NCI-H128 (cell line): Measurements from ENCODE around the gene FPGT.
"Not testable (repeated sequence)": the region's sequence is repeated elsewhere in the genome, so short reads cannot be mapped to it uniquely, and the experiment has no call there.

Experiments
- DNase-seq: peaks from one replicate; lab custom pipeline; 2025; ENCODE audit not compliant: unreplicated experiment; lab: John Stamatoyannopoulos, UW

Gene FPGT

GRCh38 chr1:74197657-74198552, at the start of gene FPGT, which contains the start of gene LRRIQ3:
FPGT (plus strand) TSS chr1:74198242; CDS start chr1:74198279, 37 bp downstream.
LRRIQ3 (minus strand) TSS chr1:74198176; CDS start chr1:74183684, 14,492 bp downstream.
- peak; percentile 82 for DNase-seq

GRCh38 chr1:74160046-74160445, 38.0 kb upstream of the FPGT start:
- DNase-seq: no peak

DNA sequence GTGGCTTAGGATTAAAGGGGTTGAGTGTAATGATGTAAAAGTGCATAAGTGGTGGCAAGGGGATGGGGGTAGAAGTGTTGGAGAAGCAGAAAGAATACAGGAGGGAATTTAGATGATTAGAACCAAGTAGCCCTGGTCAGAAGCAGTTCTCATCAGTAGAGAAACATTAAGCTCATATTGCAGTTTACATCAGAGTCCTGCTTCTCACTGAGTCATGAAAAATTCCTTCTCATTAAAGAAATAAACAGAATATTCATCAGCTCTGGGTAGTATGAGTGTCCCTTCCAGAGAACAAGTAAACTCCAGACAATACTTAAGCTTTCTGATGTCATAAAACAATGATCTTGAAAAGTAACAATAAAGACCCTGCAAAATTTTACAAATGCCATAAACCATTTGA, 36.5 kb upstream of the FPGT start:
- DNase-seq: no peak

GRCh38 chr1:74162333-74162732, 35.7 kb upstream of the FPGT start:
- no peak for DNase-seq

DNA sequence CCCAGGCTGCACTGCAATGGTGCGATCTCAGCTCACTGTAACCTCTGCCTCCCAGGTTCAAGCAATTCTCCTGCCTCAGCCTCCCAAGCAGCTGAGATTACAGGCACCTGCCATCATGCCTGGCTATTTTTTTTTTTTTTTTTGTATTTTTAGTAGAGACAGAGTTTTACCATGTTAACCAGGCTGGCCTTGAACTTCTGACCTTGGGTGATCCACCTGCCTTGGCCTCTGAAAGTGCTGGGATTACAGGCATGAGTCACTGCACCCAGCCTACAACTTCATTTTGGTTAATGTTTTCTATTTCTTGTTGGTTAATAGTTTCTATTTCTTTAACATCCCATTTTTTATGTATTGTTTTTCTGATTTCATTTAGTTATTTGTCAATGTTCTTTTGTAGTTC, 23.6 kb upstream of the FPGT start:
- not testable (repeated sequence) for DNase-seq

DNA sequence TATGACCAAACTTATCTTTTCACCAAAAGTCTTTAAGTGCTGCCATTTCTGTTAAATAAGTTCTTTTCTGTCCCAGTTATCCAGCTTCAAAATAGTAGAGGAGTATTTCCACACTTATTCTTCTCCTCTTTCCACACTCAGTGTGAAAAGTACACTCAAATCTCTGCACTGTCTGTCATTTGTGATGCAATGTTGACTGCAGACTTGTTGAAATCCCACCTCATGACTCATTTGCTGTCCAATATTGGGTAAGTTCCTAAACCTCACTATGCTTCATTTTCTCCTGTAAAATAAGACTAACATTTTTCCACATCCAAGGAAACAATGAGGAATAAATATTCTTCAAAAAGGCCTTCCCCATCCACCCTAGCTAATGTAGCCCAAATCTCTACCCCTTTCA, 17.6 kb upstream of the FPGT start:
- DNase-seq: no peak

DNA sequence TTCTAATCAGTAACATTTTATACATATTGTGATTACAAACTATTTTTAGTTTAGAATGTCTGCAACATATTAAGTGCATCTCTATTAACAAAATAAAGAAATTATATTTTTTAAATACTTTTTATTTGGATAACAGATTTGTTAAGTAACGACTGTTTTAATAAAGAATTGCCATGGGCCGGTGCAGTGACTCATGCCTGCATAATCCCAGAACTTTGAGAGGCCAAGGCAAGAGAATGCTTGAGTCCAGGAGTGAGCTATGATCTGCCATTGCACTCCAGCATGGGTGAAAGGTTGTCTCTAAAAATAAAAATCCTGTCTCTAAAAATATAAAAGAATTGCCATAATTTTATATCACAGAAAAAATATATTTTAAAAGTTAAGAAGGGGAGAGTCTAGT, 4.1 kb upstream of the FPGT start:
- no peak for DNase-seq

DNA sequence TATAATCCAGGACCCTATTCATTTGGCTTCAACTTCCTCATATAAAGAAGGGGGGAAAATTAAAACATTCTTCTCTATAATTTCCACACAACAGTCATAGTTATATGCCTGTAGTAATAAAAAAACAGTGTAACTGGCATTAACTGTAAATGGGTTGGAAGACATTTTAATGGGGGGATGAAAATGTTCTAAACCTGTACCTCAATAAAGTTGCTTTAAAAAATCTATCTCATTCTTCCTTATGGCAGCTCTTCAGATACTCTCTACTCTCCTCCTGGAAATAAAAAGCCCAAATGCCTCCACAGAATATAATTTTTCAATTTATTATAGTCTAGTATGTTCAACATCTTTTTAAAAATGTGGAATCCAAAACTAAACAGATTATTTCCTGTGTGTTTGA, 2.7 kb upstream of the FPGT start:
- no peak for DNase-seq

GRCh38 chr1:74197255-74197654, 787 bp upstream of the FPGT start:
- no peak for DNase-seq

- no peak for DNase-seq
These were observed 1.5 kb downstream of the FPGT start for GRCh38 chr1:74199504-74199903.

- no peak for DNase-seq
These were observed 7.2 kb downstream of the FPGT start for GRCh38 chr1:74205266-74205665.

DNA sequence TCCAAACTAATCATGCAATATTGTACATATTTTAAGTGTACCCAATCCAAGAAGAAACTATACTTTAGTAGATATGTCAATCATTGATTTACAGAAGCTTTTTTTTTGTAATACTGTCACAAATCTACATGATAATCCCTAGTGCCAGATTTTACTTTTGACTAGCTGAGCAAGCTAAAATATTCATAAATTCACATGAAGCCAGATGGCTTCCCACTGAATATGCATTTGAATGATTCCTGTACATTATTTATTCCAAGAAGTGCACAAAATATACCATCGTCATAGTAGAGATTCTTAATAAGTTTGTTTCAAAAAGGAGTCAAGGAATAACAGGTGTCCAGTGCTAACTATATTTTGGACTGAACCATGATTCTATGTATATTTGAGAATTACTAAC, 17.2 kb downstream of the FPGT start:
- DNase-seq: no peak

DNA sequence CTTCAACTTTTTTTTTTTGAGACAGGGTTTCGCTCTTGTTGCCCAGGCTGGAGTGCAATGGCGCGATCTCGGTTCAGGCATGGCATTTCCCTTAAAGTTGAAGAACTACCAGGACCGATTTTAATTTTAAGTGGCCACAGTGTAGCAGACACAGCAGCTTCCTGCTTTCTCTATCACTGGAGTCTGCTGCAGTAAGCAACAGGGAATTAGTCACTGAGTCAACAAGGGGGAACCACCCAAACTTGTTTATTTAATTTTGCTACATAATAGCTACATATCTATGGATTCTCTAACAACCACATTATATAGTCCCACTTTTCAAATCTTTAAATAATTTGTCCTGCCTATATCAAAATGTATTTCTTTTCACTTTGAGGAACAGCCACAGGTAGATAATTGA, 24.7 kb downstream of the FPGT start:
- no peak for DNase-seq

DNA sequence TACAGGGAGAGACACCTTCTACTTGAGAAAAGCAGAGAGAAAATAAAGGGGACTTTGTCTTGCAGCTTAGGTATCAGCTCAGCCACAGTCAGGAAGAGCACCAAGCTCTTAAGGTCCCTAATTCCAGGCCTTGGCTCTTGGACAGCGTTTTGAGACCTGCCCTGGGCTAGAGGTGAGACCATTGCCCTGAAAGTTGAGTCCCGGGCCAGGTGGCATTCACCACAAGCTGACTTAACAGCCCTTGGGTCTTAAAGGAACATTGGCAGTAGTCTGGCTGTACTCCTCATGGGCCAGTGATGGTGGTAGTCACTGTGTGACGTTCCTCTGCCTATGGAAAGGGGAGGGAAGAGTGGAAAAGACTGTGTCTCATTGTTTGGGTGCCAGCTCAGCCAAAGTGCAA, 25.4 kb downstream of the FPGT start:
- no peak for DNase-seq

GRCh38 chr1:74235153-74235552, 37.1 kb downstream of the FPGT start, which contains the start of gene TNNI3K:
TNNI3K (plus strand) TSS chr1:74235387; CDS start chr1:74235452, 65 bp downstream.
- DNase-seq: no peak

DNA sequence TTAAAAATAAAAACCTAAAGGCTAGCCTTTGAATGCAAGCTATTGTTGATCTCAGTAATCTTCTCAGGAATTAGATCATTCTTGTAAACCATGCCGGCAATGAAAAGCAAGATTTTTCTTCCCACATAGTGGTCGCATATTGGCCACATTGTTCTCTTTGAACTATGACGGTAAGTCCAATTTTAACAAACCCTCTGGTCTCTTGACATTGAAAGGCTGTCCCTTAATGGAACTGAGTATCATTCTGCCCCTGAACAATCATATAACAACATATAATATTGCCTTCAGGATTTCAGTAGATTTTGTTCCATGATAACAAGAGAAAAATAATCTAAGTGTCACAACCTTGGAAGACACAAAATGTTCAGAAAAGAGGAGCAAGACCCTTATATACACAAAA, 38.4 kb downstream of the FPGT start:
- DNase-seq: no peak

DNA sequence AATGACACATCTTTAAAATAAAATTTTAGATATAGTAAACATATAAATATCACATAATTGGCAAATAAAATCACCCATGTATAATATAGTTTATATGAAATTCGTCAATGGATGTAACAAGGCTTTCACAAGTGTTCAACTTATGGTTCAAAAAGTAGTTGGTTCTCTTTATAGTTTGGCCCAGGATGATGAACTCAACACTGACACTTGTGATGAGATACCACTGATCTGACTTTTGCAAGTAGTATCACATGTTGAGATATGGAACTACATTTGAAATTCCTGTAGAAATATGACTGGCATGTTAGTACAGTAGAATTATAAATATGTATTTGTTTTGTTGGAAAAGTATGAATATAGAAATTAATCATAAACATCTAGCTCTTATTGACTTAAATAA, 39.0 kb downstream of the FPGT start:
- DNase-seq: no peak

- DNase-seq: no peak
These were observed 39.7 kb downstream of the FPGT start for GRCh38 chr1:74237787-74238186.

DNA sequence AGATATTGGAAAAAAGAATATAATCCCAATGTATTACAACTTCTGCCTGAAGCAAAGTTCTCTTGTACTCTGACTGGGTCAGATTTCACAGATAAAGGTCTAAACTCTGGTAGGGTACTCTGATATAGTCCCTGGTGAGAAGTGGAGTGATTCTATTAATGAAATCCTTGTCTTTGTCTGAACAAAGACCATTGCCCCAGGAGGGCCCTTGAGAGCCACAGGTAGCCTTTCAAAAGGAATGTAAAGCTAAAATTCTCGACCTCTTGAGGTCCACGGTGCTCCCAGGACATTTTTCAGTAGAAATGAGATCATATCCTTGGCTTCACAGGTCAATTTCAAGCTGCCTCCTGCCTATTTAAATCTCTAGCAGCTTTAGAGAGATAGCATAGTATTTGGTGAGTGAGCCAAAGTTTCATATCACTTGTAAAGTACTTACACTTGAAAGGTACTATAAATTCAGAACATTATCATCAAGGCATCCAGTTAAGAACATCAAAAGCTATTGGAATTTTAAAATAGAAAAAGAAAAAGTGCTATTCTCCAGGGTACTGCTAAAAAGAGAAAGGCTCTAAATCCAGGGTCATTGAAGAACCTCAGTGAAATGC, 47.2 kb downstream of the FPGT start:
- peak; percentile 25 for DNase-seq

- DNase-seq: no peak
These were observed 48.3 kb downstream of the FPGT start for GRCh38 chr1:74246315-74246714.

DNA sequence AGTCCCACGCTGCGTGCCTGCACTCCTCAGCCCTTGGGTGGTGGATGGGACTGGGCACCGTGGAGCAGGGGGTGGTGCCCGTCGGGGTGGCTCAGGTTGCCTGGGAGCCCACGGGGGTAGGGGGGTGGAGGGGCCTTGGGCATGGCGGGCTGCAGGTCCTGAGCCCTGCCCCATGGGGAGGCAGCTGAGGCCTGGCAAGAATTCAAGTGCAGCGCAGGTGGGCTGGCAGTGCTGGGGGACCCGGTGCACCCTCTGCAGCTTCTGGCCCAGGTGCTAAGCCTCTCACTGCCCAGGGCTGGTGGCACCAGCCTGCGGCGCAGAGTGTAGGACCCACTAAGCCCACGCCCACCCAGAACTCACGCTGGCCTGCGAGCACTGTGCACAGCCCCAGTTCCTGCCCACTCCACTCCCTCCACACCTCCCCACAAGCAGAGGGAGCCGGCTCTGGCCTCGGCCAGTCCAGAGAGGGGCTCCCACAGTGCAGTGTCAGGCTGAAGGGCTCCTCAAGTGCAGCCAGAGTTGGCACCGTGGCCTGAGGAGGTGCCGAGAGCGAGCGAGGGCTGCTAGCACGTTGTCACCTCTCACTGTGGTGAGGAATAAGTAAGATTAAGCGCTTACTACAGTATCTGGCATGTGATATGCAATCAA, 50.0 kb downstream of the FPGT start:
- no peak for DNase-seq
